Transverse colon (tissue), 4 donors: ENCODE measurements around the gene DDX51. TPM values are rescaled to one million over a fixed set of nuclear protein-coding genes. Genes with fewer than 3 reads are reported as not detected.

Source experiments
- DNase-seq: peaks from one replicate; pipeline ENCODE4 v3.0.0-alpha.2; 2019
- H3K27ac ChIP-seq, 4 donors: fragments of 200-600 bp; sonication (generic); 2 replicates each; pipeline ENCODE4 v1.5.1; 2016 to 2018; ENCODE audit warnings: inconsistent platforms in 4 of 4
- H3K27me3 ChIP-seq: fragments of 200-600 bp; sonication (generic); 2 replicates; pipeline ENCODE4 v1.5.1; 2017; ENCODE audit warnings: inconsistent platforms
- H3K36me3 ChIP-seq, 4 donors: fragments of 200-600 bp; sonication (generic); 2 replicates each; pipeline ENCODE4 v1.5.1; 2017 to 2019; ENCODE audit warnings: inconsistent platforms in 4 of 4
- H3K4me1 ChIP-seq, 4 donors: fragments of 200-600 bp; sonication (generic); 2 replicates each; pipeline ENCODE4 v1.5.1; 2017 to 2020; ENCODE audit warnings: inconsistent platforms in 4 of 4
- H3K4me3 ChIP-seq, 4 donors: fragments of 200-600 bp; sonication (generic); 1 replicate in 1 of 4; 2 replicates in 3 of 4; pipeline versions ENCODE4 v1.5.1 to v1.6.1; 2017 to 2019; ENCODE audit warnings: inconsistent platforms in 4 of 4
- H3K9me3 ChIP-seq, 2 donors: fragments of 200-600 bp; sonication (generic); 2 replicates each; pipeline ENCODE4 v1.5.1; 2017 to 2019; ENCODE audit warnings: inconsistent platforms in 2 of 2
- CTCF ChIP-seq, 5 experiments: fragments of 200-600 bp in 3 of 5; fragments of 450-650 bp in 2 of 5; sonication (generic) in 3 of 5; IDR thresholded peaks; 1 replicate in 2 of 5; 2 replicates in 3 of 5; pipeline ENCODE4 v1.5.1; 2016 to 2017; ENCODE audit warnings: antibody characterized with exemption in 5 of 5, inconsistent platforms in 3 of 5, mild to moderate bottlenecking in 2 of 5, moderate library complexity in 1 of 5
- EP300 ChIP-seq: sonication (generic); formaldehyde crosslinking; IDR thresholded peaks from one replicate; pipeline ENCODE4 v1.6.1; 2017; ENCODE audit warnings: antibody characterized with exemption, low read depth
- POLR2A ChIP-seq: fragments of 450-650 bp; IDR thresholded peaks from one replicate; pipeline ENCODE4 v1.6.1; 2016; ENCODE audit warnings: antibody characterized with exemption, mild to moderate bottlenecking, moderate library complexity
- POLR2AphosphoS5 ChIP-seq, 3 donors: sonication (generic); formaldehyde crosslinking; IDR thresholded peaks; one replicate each; pipeline ENCODE4 v1.6.1; 2016; ENCODE audit warnings: antibody characterized with exemption in 3 of 3
- WGBS, 2 donors: methylation state at CpG; one replicate each; pipeline ENCODE4 v1.1.5; 2018; ENCODE audit warnings: low coverage in 1 of 2; 5-methylcytosine and 5-hydroxymethylcytosine counted together
- in situ Hi-C, 4 donors: fragments of 200-750 bp; cut with MboI; loops; one replicate each; pipeline versions ENCODE4 v1.15.0 to v1.15.1; 2017; ENCODE audit warnings: low sequenced_read_pairs in 3 of 4, low pct_ligation_motif_present in 1 of 4, low pct_unique_long_range_greater_than_20kb in 1 of 4
- intact Hi-C: fragments of 100-400 bp; cut with DNase I; formaldehyde crosslinking; loops from one replicate; pipeline ENCODE4 v1.15.1; 2023; ENCODE audit warnings: low total_unique reads
- small RNA-seq, 4 donors: library from RNA; depleted of rRNA; stranded (forward); fragments of <200 nt; gene quantifications; one replicate each; pipeline ENCODE3, GENCODE V24; 2016
- total RNA-seq, 4 donors: library from RNA; depleted of rRNA; stranded (reverse); fragments of >200 nt; gene quantifications; one replicate each; pipeline ENCODE4 v1.1.0, GENCODE V29; 2016

Gene DDX51
- total RNA-seq, 4 donors from 2014 or later = 5.3 to 52.7 (median 21.2) TPM

- 91 to 100% methylated on average over 1 to 4 of the region's 4 CpGs for WGBS, 2 donors
- no peak for TF ChIP-seq POLR2A
- TF ChIP-seq CTCF (IDR thresholded peaks at IDR 0.05) = no peak
- TF ChIP-seq EP300 = no peak
- TF ChIP-seq POLR2AphosphoS5 (IDR thresholded peaks at IDR 0.05) = no peak
- intact Hi-C loops (no loop called here), in situ Hi-C loops (no loop called here)
- Histone ChIP-seq H3K27ac (no peak overlapping the region), H3K4me3 (no peak overlapping the region), H3K9me3 (no peaks in the 10 kb centered on the region), H3K4me1 (peaks cover 0 to 9% (median 0%) of the 10 kb centered on the region in 4 donors), H3K27me3 (no peaks in the 10 kb centered on the region), H3K36me3 (peaks cover 0 to 1% (median 0%) of the 10 kb centered on the region in 4 donors)
- DNase-seq = no peak
These were observed 54.7 kb downstream of the DDX51 start for GRCh38 chr12:132089407-132089910.

Small RNA genes within 50 kb of the gene (small RNA-seq; reads per million reads assigned to genes)
- gene AC138466.3 = 0 reads per million in 4 donors

Other genes starting within 250 kb of the DDX51 start
- gene ULK1, start 249.7 kb downstream of the DDX51 start, total RNA-seq = 100 to 1,000 TPM in 1 of 4 donors, 10 to 100 TPM in 3; 17.5 to 140 (median 28.0) TPM
- 10 to 100 TPM; 11.9 to 48.8 (median 23.1) TPM for gene PUS1, start 215.0 kb downstream of the DDX51 start, total RNA-seq
- gene EP400, start 194.4 kb downstream of the DDX51 start, total RNA-seq = 10 to 100 TPM; 25.4 to 67.3 (median 37.5) TPM
- gene NOC4L, start 138 bp upstream of the DDX51 start, total RNA-seq = 10 to 100 TPM in 2 of 4 donors, 1 to 10 TPM in 2; 5.2 to 12.6 (median 9.9) TPM
- 1 to 10 TPM in 1 of 4 donors, under 1 TPM in 1, not detected in 2; 0.82 to 4.5 TPM for gene GALNT9, start 185.3 kb upstream of the DDX51 start, total RNA-seq